Skeletal muscle tissue (tissue), 4 donors: ENCODE measurements around the gene FRMD1. TPM values are rescaled to one million over a fixed set of nuclear protein-coding genes. Genes with fewer than 3 reads are reported as not detected.
"Not testable (repeated sequence)": the region's sequence is repeated elsewhere in the genome, so short reads cannot be mapped to it uniquely, and the experiment has no call there.

ENCODE experiments used
- H3K27ac ChIP-seq: one replicate; pipeline ENCODE4 v1.7.0; 2013; ENCODE audit warnings: mild to moderate bottlenecking, low read depth, low read length, inconsistent platforms
- H3K27me3 ChIP-seq, 3 donors: one replicate each; pipeline ENCODE4 v1.7.0; 2013; ENCODE audit warnings: low read length in 3 of 3; ENCODE audit not compliant: control insufficient read depth in 3 of 3, insufficient read depth in 3 of 3
- H3K36me3 ChIP-seq, 3 donors: one replicate each; pipeline ENCODE4 v1.7.0; 2013; ENCODE audit warnings: low read length in 3 of 3; ENCODE audit not compliant: control insufficient read depth in 3 of 3, insufficient read depth in 3 of 3
- H3K4me1 ChIP-seq, 3 donors: one replicate each; pipeline ENCODE4 v1.7.0; 2013; ENCODE audit warnings: low read length in 3 of 3, mild to moderate bottlenecking in 3 of 3; ENCODE audit not compliant: control insufficient read depth in 3 of 3, insufficient read depth in 3 of 3
- H3K4me3 ChIP-seq, 3 donors: one replicate each; pipeline ENCODE4 v1.7.0; 2013; ENCODE audit warnings: low read length in 3 of 3
- H3K9ac ChIP-seq, 3 donors: one replicate each; pipeline ENCODE4 v1.7.0; 2013; ENCODE audit warnings: low read length in 3 of 3, mild to moderate bottlenecking in 3 of 3, moderate library complexity in 2 of 3, low read depth in 1 of 3
- H3K9me3 ChIP-seq, 3 donors: one replicate each; pipeline ENCODE4 v1.7.0; 2013; ENCODE audit warnings: low read length in 3 of 3; ENCODE audit not compliant: control insufficient read depth in 3 of 3
- total RNA-seq: library from RNA; depleted of rRNA; stranded (reverse); fragments of >200 nt; gene quantifications from one replicate; pipeline ENCODE4 v1.2.3, GENCODE V29; 2014
- donor health status: Osteomylitis.

FRMD1 gene
- total RNA-seq, 1 donor from 2014 or later: not detected

DNA sequence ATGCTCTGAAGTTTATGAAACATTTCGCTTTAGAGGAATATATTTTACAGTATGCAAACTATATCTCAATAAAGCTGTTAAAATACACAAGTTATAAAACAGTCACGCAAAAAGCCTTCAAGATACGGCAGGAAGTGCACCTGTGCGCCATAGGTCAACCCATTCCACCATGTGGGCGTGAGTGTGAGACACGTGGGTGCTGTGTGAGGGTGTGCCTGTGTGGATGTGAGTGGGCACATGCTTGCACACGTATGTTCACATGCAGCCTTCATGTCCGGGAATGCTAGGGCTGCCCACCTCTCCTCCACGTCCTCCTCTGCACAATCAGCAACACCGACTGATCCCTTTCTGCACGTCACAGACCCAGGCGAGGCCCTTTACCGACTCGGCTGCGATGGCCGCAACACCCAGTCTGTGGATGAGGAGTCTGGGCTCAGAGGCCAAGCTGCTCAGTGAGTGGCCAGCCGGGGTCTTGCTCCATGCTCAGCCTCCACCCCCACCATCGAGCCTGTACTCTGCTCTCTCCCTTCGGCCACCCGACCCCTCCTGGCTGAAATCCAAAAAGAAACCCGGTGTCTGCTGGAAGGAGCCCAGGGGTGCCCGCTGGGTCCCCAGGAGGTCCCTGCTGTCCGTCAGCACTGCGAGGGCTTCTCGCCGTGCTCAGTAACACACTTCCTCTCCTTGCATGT, 3.0 kb upstream of the FRMD1 start:
- Histone ChIP-seq H3K9me3 (no peaks in the 10 kb centered on the region), H3K36me3 (no peaks in the 10 kb centered on the region), H3K4me3 (no peak overlapping the region), H3K27ac (no peak overlapping the region), H3K4me1 (peaks cover 8 to 17% (median 14%) of the 10 kb centered on the region in 3 donors), H3K9ac (no peak overlapping the region), H3K27me3 (no peaks in the 10 kb centered on the region)

GRCh38 chr6:168080393-168081077, 1.5 kb upstream of the FRMD1 start:
- no peak overlapping the region for H3K4me3 ChIP-seq
- no peaks in the 10 kb centered on the region for H3K36me3 ChIP-seq
- H3K4me1 ChIP-seq: peaks cover 8 to 17% (median 14%) of the 10 kb centered on the region in 3 donors
- H3K9ac ChIP-seq: no peak overlapping the region
- no peaks in the 10 kb centered on the region for H3K9me3 ChIP-seq
- no peaks in the 10 kb centered on the region for H3K27me3 ChIP-seq
- no peak overlapping the region for H3K27ac ChIP-seq

GRCh38 chr6:168078175-168078942, 653 bp downstream of the FRMD1 start:
- Histone ChIP-seq H3K4me3 (peak overlapping the region in 2 of 3 donors; percentile 52), H3K36me3 (peaks cover 0 to 8% (median 0%) of the 10 kb centered on the region in 3 donors)

DNA sequence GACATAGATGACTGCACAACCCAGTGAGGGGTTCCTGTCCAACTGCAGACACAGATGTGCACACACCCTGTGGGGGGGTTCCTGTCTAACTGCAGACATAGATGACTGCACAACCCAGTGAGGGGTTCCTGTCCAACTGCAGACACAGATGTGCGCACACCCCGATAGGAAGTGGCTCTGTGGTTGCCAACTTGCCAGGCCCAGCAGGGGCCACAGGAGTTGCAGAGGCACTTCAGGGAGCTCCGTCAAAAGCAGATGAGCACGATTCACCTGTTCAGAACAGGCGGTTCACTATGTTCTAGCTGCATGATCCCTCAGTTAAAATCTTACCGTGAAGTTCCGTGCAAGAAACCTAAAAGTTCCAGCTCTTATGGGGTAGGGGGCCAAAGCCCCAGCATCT, 1.6 kb downstream of the FRMD1 start:
- H3K27ac ChIP-seq, H3K9ac ChIP-seq, H3K36me3 ChIP-seq, H3K4me3 ChIP-seq, H3K9me3 ChIP-seq: not testable (repeated sequence)
- Histone ChIP-seq H3K4me1 (peaks cover 8 to 17% (median 14%) of the 10 kb centered on the region in 3 donors), H3K27me3 (peaks cover 0 to 15% (median 0%) of the 10 kb centered on the region in 3 donors)

More at GRCh38 chr6:168078175-168078942, 653 bp downstream of the FRMD1 start:
- Histone ChIP-seq H3K27ac (no peak overlapping the region), H3K27me3 (peaks cover 0 to 9% (median 0%) of the 10 kb centered on the region in 3 donors), H3K4me1 (peaks cover 8 to 17% (median 14%) of the 10 kb centered on the region in 3 donors), H3K9ac (peak overlapping the region; percentile 20 to 66 (median 48)), H3K9me3 (no peaks in the 10 kb centered on the region)

DNA sequence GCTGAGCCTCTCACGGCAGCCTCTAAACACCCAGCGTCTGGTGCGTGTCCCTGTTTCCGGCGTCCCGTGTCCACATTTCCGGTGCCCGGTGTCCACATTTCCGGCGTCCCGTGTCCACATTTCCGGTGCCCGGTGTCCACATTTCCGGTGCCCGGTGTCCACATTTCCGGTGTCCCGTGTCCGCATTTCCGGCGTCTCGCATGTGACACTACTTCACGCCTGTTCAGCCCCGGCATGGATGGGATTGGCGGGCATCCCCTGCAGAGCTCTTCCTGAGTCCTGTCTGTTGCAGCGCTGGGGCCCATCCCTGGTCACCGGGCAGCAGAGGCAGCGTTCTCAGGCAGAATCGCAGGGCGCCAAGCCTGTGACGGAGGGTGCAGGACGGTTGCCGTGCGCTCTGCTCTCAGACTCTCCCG, 3.2 kb downstream of the FRMD1 start:
- Histone ChIP-seq H3K9ac (no peak overlapping the region), H3K27ac (no peak overlapping the region), H3K9me3 (no peaks in the 10 kb centered on the region), H3K27me3 (peaks cover 0 to 23% (median 2%) of the 10 kb centered on the region in 3 donors), H3K4me3 (no peak overlapping the region), H3K36me3 (peaks cover 0 to 8% (median 0%) of the 10 kb centered on the region in 3 donors), H3K4me1 (peaks cover 8 to 17% (median 14%) of the 10 kb centered on the region in 3 donors)

GRCh38 chr6:168075216-168075615, 3.8 kb downstream of the FRMD1 start:
- H3K9ac ChIP-seq: no peak overlapping the region
- H3K4me3 ChIP-seq: no peak overlapping the region
- H3K27ac ChIP-seq: no peak overlapping the region
- H3K4me1 ChIP-seq: peaks cover 8 to 15% (median 14%) of the 10 kb centered on the region in 3 donors
- peaks cover 0 to 23% (median 6%) of the 10 kb centered on the region in 3 donors for H3K27me3 ChIP-seq
- peaks cover 0 to 8% (median 0%) of the 10 kb centered on the region in 3 donors for H3K36me3 ChIP-seq
- H3K9me3 ChIP-seq: no peaks in the 10 kb centered on the region

GRCh38 chr6:168073937-168074730, 4.9 kb downstream of the FRMD1 start:
- Histone ChIP-seq H3K9ac (no peak overlapping the region), H3K27ac (no peak overlapping the region), H3K36me3 (peaks cover 0 to 8% (median 0%) of the 10 kb centered on the region in 3 donors), H3K9me3 (no peaks in the 10 kb centered on the region), H3K4me3 (no peak overlapping the region), H3K27me3 (peaks cover 0 to 23% (median 6%) of the 10 kb centered on the region in 3 donors), H3K4me1 (peaks cover 4 to 7% (median 6%) of the 10 kb centered on the region in 3 donors)

- Histone ChIP-seq H3K4me3 (no peak overlapping the region), H3K27me3 (peaks cover 0 to 23% (median 6%) of the 10 kb centered on the region in 3 donors)
Observed at GRCh38 chr6:168072730-168073129, 6.3 kb downstream of the FRMD1 start.

DNA sequence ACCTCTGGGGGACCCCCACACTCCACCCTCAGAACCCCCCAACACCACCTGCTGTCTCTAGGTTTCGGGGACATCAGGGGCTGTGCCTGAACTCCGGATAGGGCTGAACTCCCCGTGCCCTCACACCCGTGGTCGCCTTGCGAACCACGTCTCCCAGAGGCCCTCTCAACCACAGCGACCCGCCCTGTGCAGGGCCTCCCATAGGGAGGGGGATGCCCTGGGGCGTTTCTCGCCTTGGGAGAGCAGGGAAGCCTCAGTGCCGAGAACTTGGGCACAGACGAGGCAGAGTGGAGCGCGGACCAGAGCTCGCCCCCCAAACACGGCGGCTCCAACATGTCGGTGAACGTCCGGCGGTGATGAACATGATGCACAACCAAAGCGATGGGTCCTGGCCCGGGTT, 6.8 kb downstream of the FRMD1 start:
- peaks cover 0 to 8% (median 0%) of the 10 kb centered on the region in 3 donors for H3K36me3 ChIP-seq
- no peaks in the 10 kb centered on the region for H3K4me1 ChIP-seq
- H3K4me3 ChIP-seq: no peak overlapping the region
- H3K9ac ChIP-seq: no peak overlapping the region
- no peak overlapping the region for H3K27ac ChIP-seq
- H3K27me3 ChIP-seq: peaks cover 0 to 23% (median 6%) of the 10 kb centered on the region in 3 donors
- no peaks in the 10 kb centered on the region for H3K9me3 ChIP-seq

More at GRCh38 chr6:168072730-168073129, 6.3 kb downstream of the FRMD1 start:
- H3K36me3 ChIP-seq: peaks cover 0 to 8% (median 0%) of the 10 kb centered on the region in 3 donors
- no peaks in the 10 kb centered on the region for H3K4me1 ChIP-seq
- H3K9me3 ChIP-seq: no peaks in the 10 kb centered on the region
- no peak overlapping the region for H3K9ac ChIP-seq
- H3K27ac ChIP-seq: no peak overlapping the region
